K562 (cell line): Measurements from ENCODE around the gene ENTPD3. TPM values are rescaled to one million over a fixed set of nuclear protein-coding genes. Genes with fewer than 3 reads are reported as not detected.

ENCODE experiments used
- BCLAF1 ChIP-seq, 2 experiments: fragments of 450-650 bp in 1 of 2; IDR thresholded peaks; 2 replicates each; pipeline ENCODE4 v1.6.1; 2011 to 2017; ENCODE audit warnings: low read depth in 2 of 2, antibody characterized with exemption in 1 of 2, borderline replicate concordance in 1 of 2, low read length in 1 of 2, mild to moderate bottlenecking in 1 of 2, mixed read lengths in 1 of 2; ENCODE audit not compliant: control insufficient read depth in 1 of 2
- CBX1 ChIP-seq: sonication (generic); IDR thresholded peaks from 2 replicates; pipeline ENCODE4 v1.6.1; 2016; ENCODE audit warnings: antibody characterized with exemption, low read depth, mild to moderate bottlenecking
- CBX8 ChIP-seq: fragments of 200-600 bp; sonication (generic); IDR thresholded peaks from 2 replicates; pipeline ENCODE4 v1.6.1; 2012; ENCODE audit warnings: borderline replicate concordance, mixed run types, low read depth, mild to moderate bottlenecking, moderate library complexity, mixed read lengths, low read length, control low read depth, inconsistent platforms; ENCODE audit not compliant: poor library complexity, severe bottlenecking; ENCODE audit errors: extremely low read depth
- CHAMP1 ChIP-seq: fragments of 450-650 bp; IDR thresholded peaks from 2 replicates; pipeline ENCODE4 v1.6.1; 2016; ENCODE audit warnings: mild to moderate bottlenecking
- IRF2 ChIP-seq: sonication (generic); formaldehyde crosslinking; IDR thresholded peaks from 2 replicates; pipeline ENCODE4 v1.8.1; 2022; ENCODE audit warnings: mild to moderate bottlenecking, missing genetic modification reagents
- MECOM ChIP-seq: fragments of 250-450 bp; sonication (Bioruptor Pico); IDR thresholded peaks from 2 replicates; pipeline ENCODE4 v1.8.0; 2022; ENCODE audit warnings: inconsistent platforms
- NCOA1 ChIP-seq: fragments of 450-650 bp; IDR thresholded peaks from 2 replicates; pipeline ENCODE4 v1.6.1; 2016; ENCODE audit warnings: low read depth
- NFIC ChIP-seq: fragments of 450-650 bp; IDR thresholded peaks from 2 replicates; pipeline ENCODE4 v1.6.1; 2017; ENCODE audit warnings: mild to moderate bottlenecking, inconsistent platforms
- PHF20 ChIP-seq: fragments of 450-650 bp; IDR thresholded peaks from 2 replicates; pipeline ENCODE4 v1.6.1; 2018; ENCODE audit not compliant: partially characterized antibody
- POLR3G ChIP-seq: IDR thresholded peaks from 2 replicates; pipeline ENCODE4 v1.6.1; 2011; ENCODE audit not compliant: insufficient read length, insufficient replicate concordance; ENCODE audit errors: extremely low read depth
- SMAD2 ChIP-seq: fragments of 150-350 bp; IDR thresholded peaks from 2 replicates; pipeline ENCODE4 v1.6.1; 2014; ENCODE audit warnings: low read depth, mild to moderate bottlenecking, low read length
- SMARCB1 ChIP-seq: IDR thresholded peaks from 2 replicates; pipeline ENCODE4 v1.6.1; 2011; ENCODE audit warnings: improper control_type of control experiment, low read depth; ENCODE audit not compliant: insufficient read length
- SMARCE1 ChIP-seq: fragments of 450-650 bp; IDR thresholded peaks from 2 replicates; pipeline ENCODE4 v1.7.1; 2016; ENCODE audit warnings: mild to moderate bottlenecking
- USF2 ChIP-seq: sonication (generic); formaldehyde crosslinking; IDR thresholded peaks from 2 replicates; pipeline ENCODE4 v1.5.0; 2020; ENCODE audit warnings: missing genetic modification reagents
- ZNF23 ChIP-seq: fragments of 250-450 bp; sonication (Bioruptor Pico); IDR thresholded peaks from 2 replicates; pipeline ENCODE4 v1.4.0; 2020; ENCODE audit warnings: mild to moderate bottlenecking
- ZNF316 ChIP-seq: fragments of 450-650 bp; IDR thresholded peaks from 2 replicates; pipeline ENCODE4 v1.6.1; 2016
- ZNF507 ChIP-seq: conservative IDR thresholded peaks from 2 replicates; pipeline ENCODE4 v1.6.1; 2017; ENCODE audit warnings: missing genetic modification characterization, missing compliant biosample characterization
- ZNF512 ChIP-seq: IDR thresholded peaks from 2 replicates; pipeline ENCODE4 v1.6.1; 2016; ENCODE audit warnings: missing genetic modification characterization, missing compliant biosample characterization
- polyA plus RNA-seq, 8 experiments: library from polyadenylated mRNA; depleted of rRNA in 4 of 8; stranded (reverse) in 5 of 8; unstranded in 3 of 8; fragments of >200 nt; fragmentation: Nextera tagmentation in 2 of 8; fragmentation: Illumina TruSeq in 1 of 8; extraction: Ambion mirVana in 2 of 8; extraction: Trizol in 1 of 8; gene quantifications; 2 replicates each; pipeline versions ENCODE4 v1.2.1 to v1.2.3, GENCODE V29; 2011 to 2014; ENCODE audit warnings: inconsistent platforms in 1 of 8, missing spikeins in 1 of 8
- total RNA-seq, 7 experiments: library from RNA; depleted of rRNA in 6 of 7; stranded (reverse); fragments of >200 nt in 6 of 7; fragmentation: Illumina TruSeq in 2 of 7; extraction: Trizol in 2 of 7; gene quantifications; 2 replicates each; pipeline versions ENCODE4 v1.2.1 to v1.2.3, GENCODE V29; 2011 to 2021; ENCODE audit warnings: low replicate concordance in 1 of 7

ENTPD3 gene
- total and polyA plus RNA-seq, 9 of the 15 experiments (the other 6 are each of a cell fraction or from before 2014, with no cell fraction given): 0.23 to 2.1 (median 0.58) TPM

GRCh38 chr3:40366203-40367162 is 20.5 kb upstream of the ENTPD3 start (continued):
- TF ChIP-seq IRF2 (CRISPR knock-in tag): no peak
- no peak for TF ChIP-seq SMAD2
- peak; percentile 31; the same call in 1 of the 2 replicates for TF ChIP-seq MECOM (CRISPR knock-in tag)
- TF ChIP-seq ZNF512 (tag): no peak
- TF ChIP-seq ZNF23 (CRISPR knock-in tag): no peak
- no peak for TF ChIP-seq CHAMP1
- peak; percentile 23 for TF ChIP-seq SMARCB1
- no peak for TF ChIP-seq NFIC
- TF ChIP-seq SMARCE1: peak; percentile 64; the same call in 1 of the 2 replicates
- no peak for TF ChIP-seq CBX8
- no peak for TF ChIP-seq USF2
- TF ChIP-seq CBX1: no peak
- peak; percentile 100 for TF ChIP-seq ZNF316
- no peak for TF ChIP-seq NCOA1
- no peak for TF ChIP-seq ZNF507 (tag)
- no peak for TF ChIP-seq PHF20
- TF ChIP-seq BCLAF1 (IDR thresholded peaks at IDR 0.05; ENCODE audit: borderline replicate concordance in 1 of 2, control insufficient read depth in 1 of 2, low read depth in 2 of 2, low read length in 1 of 2): no peak
- no peak for TF ChIP-seq POLR3G
